SJSA1 (cell line): Measurements from ENCODE around the gene UGT1A8. TPM values are rescaled to one million over a fixed set of nuclear protein-coding genes. Genes with fewer than 3 reads are reported as not detected.
"Not testable (repeated sequence)": the region's sequence is repeated elsewhere in the genome, so short reads cannot be mapped to it uniquely, and the experiment has no call there.

Experiments
- DNase-seq, 2 experiments: peaks; one replicate each; pipeline ENCODE4 v3.0.0-alpha.2; 2015 to 2020; ENCODE audit warnings: low spot score in 2 of 2, low read depth in 1 of 2
- H3K27ac ChIP-seq: fragments of 250-450 bp; sonication (Bioruptor Pico); 2 replicates; pipeline ENCODE4 v1.5.1; 2020; ENCODE audit warnings: mild to moderate bottlenecking, moderate library complexity
- H3K27me3 ChIP-seq: fragments of 250-450 bp; sonication (Bioruptor Pico); replicated peaks from 2 replicates; pipeline ENCODE4 v1.5.1; 2020; ENCODE audit warnings: mild to moderate bottlenecking, moderate library complexity
- H3K36me3 ChIP-seq: fragments of 250-450 bp; sonication (Bioruptor Pico); 2 replicates; pipeline ENCODE4 v1.5.1; 2020; ENCODE audit warnings: mild to moderate bottlenecking
- H3K4me1 ChIP-seq: fragments of 250-450 bp; sonication (Bioruptor Pico); replicated peaks from 2 replicates; pipeline ENCODE4 v1.6.1; 2021; ENCODE audit warnings: mild to moderate bottlenecking
- H3K4me3 ChIP-seq: fragments of 250-450 bp; sonication (Bioruptor Pico); 2 replicates; pipeline ENCODE4 v1.5.1; 2020; ENCODE audit warnings: mild to moderate bottlenecking
- H3K9me3 ChIP-seq: fragments of 250-450 bp; sonication (Bioruptor Pico); replicated peaks from 2 replicates; pipeline ENCODE4 v1.5.1; 2020; ENCODE audit warnings: mild to moderate bottlenecking
- total RNA-seq: library from RNA; depleted of rRNA; stranded (reverse); fragments of >200 nt; shearing (Covaris generic); gene quantifications from 2 replicates; pipeline ENCODE4 v1.2.3, GENCODE V29; 2014

UGT1A8 gene
- total RNA-seq, 1 experiment from 2014 or later = not detected

GRCh38 chr2:233736868-233737653 lies 119.6 kb downstream of the UGT1A8 start:
- H3K4me1 ChIP-seq, H3K27me3 ChIP-seq, DNase-seq, H3K27ac ChIP-seq, H3K36me3 ChIP-seq, H3K9me3 ChIP-seq, H3K4me3 ChIP-seq: not testable (repeated sequence)

- H3K36me3 ChIP-seq = no peaks in the 10 kb centered on the region
- H3K27me3 ChIP-seq = 0 out of 2 replicates have a peak, but pooled peaks cover 6% of the 10 kb centered on the region
- H3K9me3 ChIP-seq = no peaks in the 10 kb centered on the region
- DNase-seq = no peak
- no peak overlapping the region for H3K27ac ChIP-seq
- no peak overlapping the region for H3K4me3 ChIP-seq
- no peaks in the 10 kb centered on the region for H3K4me1 ChIP-seq
These were observed 123.4 kb downstream of the UGT1A8 start for GRCh38 chr2:233740870-233741269.

- no peak overlapping the region for H3K27ac ChIP-seq
- H3K4me3 ChIP-seq = no peak overlapping the region
- no peak for DNase-seq
- no peaks in the 10 kb centered on the region for H3K9me3 ChIP-seq
- H3K27me3 ChIP-seq = no peaks in the 10 kb centered on the region
- H3K36me3 ChIP-seq = no peaks in the 10 kb centered on the region
- H3K4me1 ChIP-seq = no peaks in the 10 kb centered on the region
These were observed 126.2 kb downstream of the UGT1A8 start for GRCh38 chr2:233743464-233744259.

GRCh38 chr2:233745073-233745755 lies 127.8 kb downstream of the UGT1A8 start:
- DNase-seq = no peak
- H3K4me1 ChIP-seq = no peaks in the 10 kb centered on the region
- no peaks in the 10 kb centered on the region for H3K9me3 ChIP-seq

GRCh38 chr2:233745838-233746237 lies 128.4 kb downstream of the UGT1A8 start:
- H3K4me3 ChIP-seq, DNase-seq, H3K9me3 ChIP-seq, H3K4me1 ChIP-seq, H3K27ac ChIP-seq, H3K36me3 ChIP-seq, H3K27me3 ChIP-seq: not testable (repeated sequence)

More at GRCh38 chr2:233745073-233745755, 127.8 kb downstream of the UGT1A8 start:
- H3K27me3 ChIP-seq = no peaks in the 10 kb centered on the region
- no peak overlapping the region for H3K27ac ChIP-seq
- no peak overlapping the region for H3K4me3 ChIP-seq
- no peaks in the 10 kb centered on the region for H3K36me3 ChIP-seq

GRCh38 chr2:233746475-233747282 lies 129.2 kb downstream of the UGT1A8 start:
- Histone ChIP-seq H3K4me1 (no peaks in the 10 kb centered on the region), H3K36me3 (no peaks in the 10 kb centered on the region), H3K27ac (no peak overlapping the region), H3K9me3 (no peaks in the 10 kb centered on the region), H3K4me3 (no peak overlapping the region), H3K27me3 (no peaks in the 10 kb centered on the region)
- no peak for DNase-seq

GRCh38 chr2:233747283-233747544 lies 129.8 kb downstream of the UGT1A8 start:
- no peaks in the 10 kb centered on the region for H3K27me3 ChIP-seq
- no peak for DNase-seq
- no peaks in the 10 kb centered on the region for H3K4me1 ChIP-seq
- H3K4me3 ChIP-seq = no peak overlapping the region
- no peaks in the 10 kb centered on the region for H3K9me3 ChIP-seq
- H3K27ac ChIP-seq = no peak overlapping the region
- no peaks in the 10 kb centered on the region for H3K36me3 ChIP-seq

- H3K27me3 ChIP-seq, DNase-seq, H3K36me3 ChIP-seq, H3K4me1 ChIP-seq, H3K27ac ChIP-seq, H3K4me3 ChIP-seq, H3K9me3 ChIP-seq: not testable (repeated sequence)
These were observed 133.3 kb downstream of the UGT1A8 start for GRCh38 chr2:233750689-233751088.

GRCh38 chr2:233751212-233752009 lies 134.0 kb downstream of the UGT1A8 start:
- H3K9me3 ChIP-seq = not testable (repeated sequence)

GRCh38 chr2:233754872-233755611 lies 137.6 kb downstream of the UGT1A8 start:
- H3K36me3 ChIP-seq = no peaks in the 10 kb centered on the region
- H3K27me3 ChIP-seq = no peaks in the 10 kb centered on the region
- peaks cover 3% of the 10 kb centered on the region; the same call in 1 of the 2 replicates for H3K9me3 ChIP-seq
- no peaks in the 10 kb centered on the region for H3K4me1 ChIP-seq
- no peak overlapping the region for H3K27ac ChIP-seq
- no peak overlapping the region for H3K4me3 ChIP-seq
- DNase-seq = no peak

More at GRCh38 chr2:233751212-233752009, 134.0 kb downstream of the UGT1A8 start:
- not testable (repeated sequence) for H3K27me3 ChIP-seq, H3K4me3 ChIP-seq, H3K4me1 ChIP-seq, H3K36me3 ChIP-seq, H3K27ac ChIP-seq, DNase-seq

- H3K27me3 ChIP-seq = no peaks in the 10 kb centered on the region
- H3K4me3 ChIP-seq = no peak overlapping the region
- H3K4me1 ChIP-seq = no peaks in the 10 kb centered on the region
- peaks cover 3% of the 10 kb centered on the region; the same call in 1 of the 2 replicates for H3K9me3 ChIP-seq
- H3K27ac ChIP-seq = no peak overlapping the region
- H3K36me3 ChIP-seq = no peaks in the 10 kb centered on the region
- no peak for DNase-seq
These were observed 139.1 kb downstream of the UGT1A8 start for GRCh38 chr2:233756429-233757081.

- Histone ChIP-seq H3K4me1 (no peaks in the 10 kb centered on the region), H3K4me3 (no peak overlapping the region), H3K36me3 (no peaks in the 10 kb centered on the region), H3K27ac (no peak overlapping the region), H3K27me3 (no peaks in the 10 kb centered on the region), H3K9me3 (0 out of 2 replicates have a peak, but pooled peaks cover 3% of the 10 kb centered on the region)
- no peak for DNase-seq
These were observed 140.7 kb downstream of the UGT1A8 start for GRCh38 chr2:233758141-233758540.
